Ramos (cell line): ENCODE data around the gene LYZ.

Experiments used
- in situ Hi-C: fragments of 300-500 bp; cut with MboI; formaldehyde crosslinking; loops from one replicate; pipeline ENCODE4 v1.14.3; 2022; ENCODE audit warnings: low sequenced_read_pairs; ENCODE audit not compliant: unreplicated experiment

LYZ gene

DNA sequence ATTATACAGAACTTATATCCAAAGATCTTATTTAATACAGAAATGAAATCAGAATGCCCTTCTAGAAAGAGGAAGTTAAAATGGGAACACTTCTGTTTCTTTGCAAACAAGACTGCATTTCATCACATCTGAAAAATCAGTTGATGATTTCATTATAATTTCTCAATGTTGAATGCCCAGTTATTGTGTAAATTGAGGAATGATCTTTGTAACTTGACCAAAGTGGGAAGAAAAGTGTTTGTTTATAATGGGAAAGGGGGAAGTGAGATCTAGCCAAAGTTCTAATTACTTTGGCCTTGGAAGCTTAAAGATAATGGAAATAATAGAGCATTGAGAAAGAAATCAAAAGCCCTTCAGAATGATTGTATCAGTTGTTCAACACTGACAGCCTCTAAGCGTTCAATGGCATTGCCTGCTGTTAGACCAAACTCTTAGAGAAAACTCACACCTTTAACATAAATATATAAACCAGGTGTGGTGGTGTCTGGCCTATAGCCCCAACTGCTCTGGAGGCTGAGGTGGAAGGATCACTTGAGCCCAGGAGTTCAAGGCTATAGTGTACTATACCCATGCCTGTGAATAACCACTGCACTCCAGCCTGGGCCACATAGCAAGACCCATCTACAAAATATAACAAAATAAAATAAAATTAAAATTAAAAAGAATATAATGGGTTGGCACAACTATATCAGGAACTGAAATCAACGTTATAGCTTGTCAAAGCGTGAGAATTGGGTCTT, 9.9 kb upstream of the LYZ start:
- in situ Hi-C loops = no loop called here

DNA sequence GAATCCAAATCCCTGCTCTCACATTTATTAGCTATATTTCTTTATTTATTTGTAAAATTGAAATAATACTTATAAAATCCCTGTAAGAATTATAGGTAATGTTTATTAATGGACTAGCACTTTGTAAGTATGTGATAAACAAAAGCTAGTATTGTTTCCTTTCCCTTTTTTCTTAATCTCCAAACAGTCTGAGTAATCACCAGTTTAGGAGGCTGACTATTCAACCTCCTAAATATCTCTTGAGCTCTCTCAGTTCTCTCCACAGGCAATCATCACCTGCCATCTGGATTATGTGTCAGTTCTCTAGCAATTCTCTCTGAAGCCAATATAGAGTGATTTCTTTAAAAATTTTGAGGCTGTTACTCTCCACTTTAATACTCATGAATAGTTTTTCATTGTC, 9.2 kb upstream of the LYZ start:
- in situ Hi-C loops = no loop called here

DNA sequence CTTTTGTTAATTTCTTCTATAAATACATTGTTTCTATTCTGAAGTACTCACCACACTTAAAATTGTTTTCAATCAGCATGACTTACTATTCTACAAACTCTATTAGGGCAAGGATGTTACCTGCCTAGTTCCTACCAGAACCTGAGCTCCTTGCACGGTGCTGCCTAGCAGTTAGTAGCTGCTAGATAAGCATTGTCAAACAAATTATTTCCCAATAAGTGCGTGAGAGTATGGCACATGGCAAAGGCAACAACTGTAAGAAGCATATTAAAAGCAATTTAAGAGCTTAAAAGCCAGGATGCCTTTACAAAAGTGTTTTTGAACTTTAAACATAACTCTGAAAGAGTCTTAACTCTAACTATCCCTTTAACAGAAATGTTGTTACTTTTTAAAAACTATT, 8.2 kb upstream of the LYZ start:
- in situ Hi-C loops = no loop called here

DNA sequence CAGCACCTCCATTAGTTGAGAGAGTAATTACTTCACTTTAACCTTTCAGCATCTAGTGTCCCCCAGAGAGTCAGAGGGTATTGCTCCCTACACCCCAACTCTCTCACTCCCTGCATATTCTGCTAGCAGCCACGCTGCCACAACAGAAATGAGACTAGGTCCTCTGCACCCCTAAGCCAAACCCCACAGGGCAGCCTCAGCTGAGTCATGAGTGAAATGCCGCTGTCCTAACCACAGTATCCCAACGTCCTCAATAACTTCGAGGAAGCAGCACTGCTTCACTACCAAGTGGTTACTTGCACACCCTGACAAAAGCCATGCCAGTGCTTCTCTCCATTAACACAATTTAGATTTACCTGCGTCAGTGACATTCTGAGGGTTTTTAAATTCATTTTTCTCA, 6.9 kb upstream of the LYZ start:
- in situ Hi-C loops = no loop called here

DNA sequence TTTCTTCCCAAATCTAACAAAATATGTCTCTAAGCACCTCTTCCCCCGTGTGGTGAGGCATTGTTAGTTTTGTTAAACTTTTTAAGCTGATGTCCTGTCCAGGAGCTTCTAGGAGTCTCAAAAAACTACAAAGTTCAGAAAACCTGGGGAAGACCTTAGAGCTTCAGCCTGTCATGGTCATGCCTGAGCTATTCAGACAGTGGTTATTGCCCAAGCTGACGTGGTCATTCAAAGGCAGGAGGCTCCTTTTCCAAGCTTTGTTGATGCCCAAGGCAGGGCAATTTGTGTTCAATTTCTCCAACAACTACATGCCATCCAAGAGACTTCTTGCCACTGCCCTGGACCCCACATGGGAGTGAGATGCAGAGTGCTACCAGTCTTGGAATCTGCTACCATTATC, 5.8 kb upstream of the LYZ start:
- in situ Hi-C loops = no loop called here

DNA sequence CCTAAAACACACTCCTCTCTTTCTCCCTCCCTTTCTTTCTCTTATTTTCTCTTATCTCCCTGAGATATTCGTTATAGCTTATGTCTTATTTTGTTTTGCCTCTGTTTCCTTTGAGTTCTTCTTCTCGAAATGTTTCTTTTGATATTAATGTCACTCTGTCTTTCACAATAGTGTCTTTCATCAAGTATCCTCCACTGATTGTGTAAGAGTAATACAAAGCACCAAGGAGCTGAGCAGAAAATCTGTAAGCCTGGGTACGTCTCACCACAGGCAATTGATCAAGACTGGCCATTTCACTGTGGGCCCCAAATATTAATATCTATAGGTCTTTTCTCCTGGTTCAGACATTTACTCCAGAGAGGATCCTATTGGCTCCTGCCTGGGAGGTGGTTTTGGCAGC, 4.8 kb upstream of the LYZ start:
- in situ Hi-C loops = no loop called here

DNA sequence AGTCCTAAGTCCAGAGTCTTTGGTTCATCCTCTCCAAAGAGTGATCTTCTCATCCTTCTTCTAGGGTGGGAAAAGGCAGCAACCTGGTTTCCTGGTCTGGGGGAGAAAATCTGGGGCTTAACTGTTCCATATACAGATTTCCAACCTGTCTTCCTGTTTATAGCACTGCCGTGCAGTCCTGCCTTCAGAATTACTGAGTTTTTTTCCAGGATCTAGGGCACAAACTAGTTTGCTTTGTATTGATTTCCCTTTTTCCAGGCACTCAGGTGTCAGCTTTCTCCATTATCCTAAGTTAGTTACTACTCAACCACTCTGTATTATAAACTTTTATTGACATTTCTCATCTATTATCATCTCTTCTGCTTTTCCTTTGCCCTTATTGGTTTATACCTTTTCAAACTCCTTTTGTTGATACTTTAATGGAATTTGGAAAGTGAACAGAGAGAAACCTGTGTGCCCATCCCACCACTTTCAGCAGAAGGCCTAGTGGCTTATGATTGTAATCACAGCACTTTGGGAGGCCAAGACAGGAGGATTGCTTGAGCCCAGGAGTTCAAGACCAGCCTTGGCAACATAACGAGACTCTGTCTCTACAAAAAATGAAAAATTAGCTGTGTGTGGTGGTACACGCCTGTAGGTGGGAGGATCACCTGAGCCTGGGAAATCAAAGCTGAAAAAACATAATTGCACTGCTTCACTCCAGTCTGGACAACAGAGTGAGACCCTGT, 4.1 kb upstream of the LYZ start:
- in situ Hi-C loops = no loop called here

DNA sequence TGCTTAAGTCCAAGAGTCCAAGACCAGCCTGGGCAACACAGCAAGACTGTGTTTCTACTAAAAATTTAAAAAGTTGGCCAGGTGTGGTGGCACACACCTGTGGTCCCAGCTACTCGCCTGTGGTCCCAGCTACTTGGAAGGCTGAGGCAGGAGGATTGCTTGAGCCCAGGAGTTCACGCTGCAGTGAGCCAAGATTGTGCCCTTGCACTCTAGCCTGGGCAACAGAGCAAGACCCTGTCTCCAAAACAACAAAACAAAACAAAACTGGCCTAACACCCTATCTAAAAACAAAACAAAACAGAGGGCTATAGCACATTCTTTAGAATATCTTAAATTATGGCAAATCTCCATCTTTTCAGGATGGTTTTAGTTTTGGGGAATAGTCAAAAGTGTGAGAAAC, 3.1 kb upstream of the LYZ start:
- in situ Hi-C loops = no loop called here

DNA sequence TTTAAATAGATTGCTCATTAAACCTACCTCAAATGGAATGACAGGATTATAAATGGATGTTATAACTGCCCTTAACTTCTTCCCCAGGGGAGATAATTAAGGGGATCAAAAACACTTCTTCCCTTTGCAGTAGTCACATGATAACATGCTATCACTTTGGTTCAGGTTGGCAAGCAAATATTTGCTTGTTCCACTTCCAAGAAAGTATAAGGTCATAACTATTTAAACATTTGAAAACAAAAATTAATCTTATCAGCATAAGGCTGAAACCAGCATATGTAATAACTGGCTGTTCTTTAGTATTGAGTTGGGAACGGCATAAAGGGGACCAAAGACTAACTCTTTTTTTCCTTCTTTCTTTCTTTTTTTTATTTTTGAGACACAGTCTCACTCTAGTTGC, 2.4 kb upstream of the LYZ start:
- in situ Hi-C loops = no loop called here

DNA sequence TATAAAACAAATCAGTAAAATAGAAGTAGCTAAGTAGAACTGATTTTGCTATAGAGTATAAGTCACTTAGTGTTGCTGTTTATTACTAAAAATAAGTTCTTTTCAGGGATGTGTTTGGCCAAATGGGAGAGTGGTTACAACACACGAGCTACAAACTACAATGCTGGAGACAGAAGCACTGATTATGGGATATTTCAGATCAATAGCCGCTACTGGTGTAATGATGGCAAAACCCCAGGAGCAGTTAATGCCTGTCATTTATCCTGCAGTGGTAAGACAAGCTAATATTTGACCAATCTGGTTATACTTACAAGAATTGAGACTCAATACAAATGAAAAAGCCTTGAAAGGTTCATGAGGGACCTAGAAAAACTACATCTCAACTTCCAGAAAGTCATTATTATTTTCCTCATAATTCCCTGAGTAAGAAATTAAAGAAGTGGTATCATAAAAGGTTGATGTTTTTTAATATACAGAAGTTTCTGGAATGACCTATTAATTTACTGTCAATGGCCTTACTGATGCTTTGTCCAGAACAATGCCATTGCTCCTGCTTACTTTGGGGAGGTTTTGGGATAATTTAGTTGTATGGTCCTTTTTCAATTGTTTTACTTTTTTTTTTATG, 1.9 kb downstream of the LYZ start:
- in situ Hi-C loops = loop anchor here (25.0 kb wide), 1 partner anchor 237 kb away; the partner anchor contains the start of gene CCT2

DNA sequence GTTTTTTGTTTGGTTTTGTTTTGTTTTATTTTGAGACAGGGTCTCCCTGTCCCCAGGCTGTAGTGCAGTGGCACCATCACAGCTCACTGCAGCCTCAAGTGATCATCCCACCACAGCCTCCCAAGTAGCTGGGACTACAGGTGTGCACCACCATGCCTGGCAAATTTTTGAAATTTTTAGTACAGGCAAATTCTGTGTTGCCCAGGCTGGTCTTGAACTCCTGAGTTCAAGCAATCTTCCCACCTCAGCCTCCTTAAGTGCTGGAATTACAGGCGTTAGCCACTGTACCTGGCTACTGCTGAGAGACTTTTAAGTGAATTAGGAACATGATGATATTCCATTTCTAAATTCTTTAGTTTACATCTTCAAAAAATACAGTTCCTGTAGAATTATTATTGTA, 2.6 kb downstream of the LYZ start:
- in situ Hi-C loops = loop anchor here (25.0 kb wide), 1 partner anchor 237 kb away; the partner anchor contains the start of gene CCT2

DNA sequence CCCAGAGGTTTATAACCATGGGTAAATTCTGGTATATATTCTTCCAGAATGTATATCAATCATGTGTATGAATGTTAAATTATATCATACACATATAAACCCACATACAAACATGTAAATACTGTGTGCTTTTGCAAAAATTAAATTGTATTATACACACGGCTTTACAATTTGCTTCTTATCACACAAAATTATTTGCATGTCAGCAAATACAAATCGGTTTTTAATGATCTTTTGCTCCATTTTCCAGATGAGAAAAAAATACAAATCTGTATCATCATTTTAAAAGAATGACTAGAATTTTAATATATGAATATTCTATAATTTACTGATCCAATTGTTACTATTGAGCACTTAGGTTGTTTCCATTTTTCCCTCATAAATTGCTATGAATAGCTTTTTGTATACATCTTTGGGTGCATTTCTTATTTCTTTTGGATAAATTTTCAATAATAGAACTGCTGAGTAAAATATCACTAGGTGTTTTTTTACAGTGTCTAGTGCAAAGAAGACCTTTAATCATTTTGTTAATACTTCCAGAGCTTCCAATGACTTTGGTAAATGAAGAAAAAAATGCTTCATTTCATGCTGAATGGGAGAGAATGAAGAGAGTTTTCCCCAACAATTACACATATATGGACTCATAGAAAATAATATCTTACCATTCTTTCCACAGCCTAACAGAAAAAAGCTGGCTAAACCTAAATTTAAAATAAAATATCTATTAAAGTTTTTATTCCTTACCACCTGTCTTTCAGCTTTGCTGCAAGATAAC, 3.5 kb downstream of the LYZ start:
- in situ Hi-C loops = loop anchor here (25.0 kb wide), 1 partner anchor 236 kb away; the partner anchor contains the start of gene CCT2

DNA sequence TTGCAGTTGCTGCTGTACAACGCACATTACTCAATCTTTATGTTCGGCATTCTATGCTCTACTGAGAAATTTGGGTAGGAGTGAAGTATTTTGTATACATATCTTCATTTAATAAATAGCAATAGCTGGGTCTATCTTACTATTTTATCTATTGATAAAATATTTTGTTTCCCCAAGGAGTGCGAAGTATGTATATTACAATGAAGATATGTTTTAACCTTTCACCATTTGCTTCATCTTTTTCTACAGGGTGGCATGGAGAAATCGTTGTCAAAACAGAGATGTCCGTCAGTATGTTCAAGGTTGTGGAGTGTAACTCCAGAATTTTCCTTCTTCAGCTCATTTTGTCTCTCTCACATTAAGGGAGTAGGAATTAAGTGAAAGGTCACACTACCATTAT, 4.7 kb downstream of the LYZ start:
- in situ Hi-C loops = loop anchor here (25.0 kb wide), 1 partner anchor 234 kb away; the partner anchor contains the start of gene CCT2

DNA sequence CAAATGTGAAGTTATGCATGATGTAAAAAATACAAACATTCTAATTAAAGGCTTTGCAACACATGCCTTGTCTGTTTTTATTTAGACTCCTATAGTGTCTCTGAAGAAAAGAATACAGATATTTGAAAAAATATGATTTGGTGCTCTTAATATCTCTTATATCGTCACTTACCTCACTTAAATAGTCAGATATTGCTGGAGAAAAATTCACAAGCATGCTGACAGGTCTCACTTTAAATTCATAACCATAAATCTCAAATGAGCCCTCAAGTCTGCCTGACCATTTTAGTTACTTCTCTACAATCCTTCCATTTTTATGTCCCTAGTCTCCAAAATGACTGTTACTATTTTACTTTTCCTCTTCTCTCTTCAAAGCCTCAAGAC, 6.0 kb downstream of the LYZ start:
- in situ Hi-C loops = loop anchor here (25.0 kb wide), 1 partner anchor 233 kb away; the partner anchor contains the start of gene CCT2

DNA sequence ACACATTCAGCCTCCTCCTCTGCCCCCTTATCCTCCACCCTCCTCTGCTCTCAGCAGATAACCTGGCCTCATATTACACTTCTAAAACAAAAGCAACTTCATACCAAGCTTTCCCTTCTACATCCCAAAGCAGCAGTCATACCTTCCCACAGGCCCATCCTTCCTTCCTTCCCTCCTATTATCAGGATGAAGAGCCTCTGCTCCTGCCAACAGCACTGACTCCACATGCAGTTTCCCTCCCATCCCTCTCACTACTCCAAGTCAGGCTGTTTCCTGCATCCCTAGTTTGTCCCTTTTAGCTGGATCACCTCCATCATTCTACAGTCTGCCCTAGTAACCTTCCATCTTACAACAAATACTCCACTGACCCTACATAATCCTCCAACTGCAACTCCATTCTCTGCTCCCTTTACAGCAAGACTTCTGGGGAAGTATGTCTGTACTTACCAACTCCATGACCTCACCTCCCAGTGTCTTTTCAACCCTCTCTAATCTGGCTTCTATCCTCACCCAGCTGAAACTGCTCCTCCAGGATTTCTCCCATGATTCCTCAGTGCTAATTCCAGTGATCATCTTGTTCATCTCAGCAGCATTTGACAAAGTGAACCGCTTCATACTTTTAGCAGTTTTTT, 6.5 kb downstream of the LYZ start:
- in situ Hi-C loops = loop anchor here (25.0 kb wide), 1 partner anchor 233 kb away; the partner anchor contains the start of gene CCT2

DNA sequence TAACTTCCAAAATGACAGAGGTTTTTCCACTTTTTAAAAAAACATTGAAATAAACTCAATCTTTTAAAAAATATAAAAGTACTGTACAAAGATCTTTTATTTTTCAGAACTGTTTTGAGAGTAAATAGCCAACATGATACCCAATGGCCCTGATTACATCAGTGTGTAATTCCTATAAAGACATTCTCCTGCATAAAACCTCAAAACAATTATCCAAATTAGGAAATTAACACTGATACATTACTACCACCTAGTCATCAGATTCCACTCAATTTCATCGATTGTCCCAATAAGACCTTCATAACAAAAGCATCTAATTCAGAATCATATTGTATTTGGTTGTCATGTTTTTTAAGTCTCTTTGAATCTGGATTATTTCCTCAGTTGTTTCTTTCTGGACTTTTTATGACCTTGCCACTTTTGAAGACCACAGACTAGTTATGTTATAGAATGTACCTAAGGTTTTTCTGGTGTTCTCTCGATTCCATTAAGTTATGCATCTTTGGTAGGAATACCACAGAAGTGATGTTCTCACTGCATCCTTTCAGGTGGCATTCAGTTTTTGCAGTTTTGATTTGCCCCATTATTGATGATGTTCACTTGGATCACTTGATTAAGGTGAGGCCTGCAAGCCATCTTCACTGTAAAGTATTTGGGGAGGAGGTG, 7.3 kb downstream of the LYZ start:
- in situ Hi-C loops = loop anchor here (25.0 kb wide), 1 partner anchor 232 kb away; the partner anchor contains the start of gene CCT2

DNA sequence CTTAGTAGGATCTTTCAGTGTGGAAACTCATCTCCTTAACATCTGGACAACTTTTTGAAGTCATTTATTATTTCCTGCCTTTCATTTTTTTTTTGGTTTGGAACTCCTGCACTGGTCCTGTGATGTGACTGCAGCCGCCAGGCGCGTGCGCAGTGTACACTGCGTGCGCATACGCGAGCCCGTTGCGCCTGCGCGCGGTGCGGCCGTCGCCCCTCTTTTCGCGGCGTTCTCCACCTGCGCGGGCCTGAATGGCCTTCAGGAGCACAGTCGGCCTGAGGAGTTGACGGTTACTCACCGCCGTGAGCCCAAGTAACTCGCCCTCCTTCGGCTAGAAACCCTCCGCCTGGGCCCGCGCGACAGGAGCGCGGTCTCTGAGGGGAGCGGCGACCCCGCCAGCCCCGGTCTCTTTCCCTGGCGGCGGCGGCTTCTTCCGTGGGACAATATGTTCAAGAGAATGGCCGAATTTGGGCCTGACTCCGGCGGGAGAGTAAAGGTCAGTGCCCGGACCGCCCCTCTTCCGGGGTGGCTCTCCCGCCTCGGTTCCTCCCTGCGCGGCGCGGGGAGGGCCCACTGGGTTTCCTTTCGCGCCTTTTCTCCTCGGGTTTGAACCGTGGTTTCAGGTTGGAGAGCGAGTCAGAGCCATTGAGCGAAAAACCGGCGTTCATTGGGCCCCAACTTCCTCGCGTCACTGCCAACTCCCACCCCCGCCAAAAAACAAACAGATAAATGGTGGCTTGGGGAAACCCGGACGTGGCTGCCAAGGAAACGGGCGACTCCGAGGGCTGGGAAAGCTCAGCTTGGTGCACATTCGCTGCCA, 11.6 kb downstream of the LYZ start, which contains the start of gene YEATS4:
TSS of gene YEATS4 (plus strand) at position 213 of the 817 bp plus-strand sequence. CDS start at position 443, 230 bp downstream.
- in situ Hi-C loops = loop anchor here (25.0 kb wide), 1 partner anchor 228 kb away; the partner anchor contains the start of gene CCT2

DNA sequence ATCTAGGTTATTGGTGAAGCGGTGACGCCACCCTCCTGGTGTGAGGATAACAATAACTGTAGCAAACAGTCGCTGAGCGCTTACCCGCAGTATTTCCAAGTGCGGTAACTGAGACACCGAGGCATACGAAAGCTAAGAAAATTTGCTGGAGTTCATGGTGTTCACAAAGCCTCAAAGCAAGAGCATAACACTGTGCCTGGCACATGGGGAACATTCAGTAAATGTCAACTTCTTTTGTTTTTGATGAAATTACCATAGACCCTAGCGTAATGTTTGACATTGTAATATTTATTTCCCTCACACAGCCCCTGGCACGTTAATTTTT, 12.1 kb downstream of the LYZ start:
- in situ Hi-C loops = loop anchor here (25.0 kb wide), 1 partner anchor 227 kb away; the partner anchor contains the start of gene CCT2
